DOHH2 (cell line): Measurements from ENCODE around the gene GRM5.

Experiments used
- H3F3A ChIP-seq: fragments of 200-600 bp; sonication (generic), shearing (Covaris generic); 2 replicates; pipeline ENCODE4 v1.6.0; 2016; ENCODE audit warnings: antibody characterized with exemption, mild to moderate bottlenecking; ENCODE audit not compliant: control insufficient read depth, insufficient read depth
- H3K27ac ChIP-seq: fragments of 200-600 bp; sonication (generic); 2 replicates; pipeline ENCODE4 v1.5.1; 2014; ENCODE audit warnings: low read depth, mild to moderate bottlenecking, low read length, moderate library complexity
- H3K27me3 ChIP-seq: fragments of 200-600 bp; sonication (generic); 2 replicates; pipeline ENCODE4 v1.6.1; 2014; ENCODE audit warnings: mild to moderate bottlenecking, low read length, mixed read lengths; ENCODE audit not compliant: control insufficient read depth
- H3K36me3 ChIP-seq: fragments of 200-600 bp; sonication (generic); 2 replicates; pipeline ENCODE4 v1.6.1; 2014; ENCODE audit warnings: mild to moderate bottlenecking, low read length, moderate library complexity, mixed read lengths; ENCODE audit not compliant: control insufficient read depth
- H3K4me1 ChIP-seq: fragments of 200-600 bp; sonication (generic); 2 replicates; pipeline ENCODE4 v1.6.1; 2014; ENCODE audit warnings: mild to moderate bottlenecking, low read length, mixed read lengths; ENCODE audit not compliant: control insufficient read depth
- H3K4me2 ChIP-seq: fragments of 200-600 bp; sonication (generic); 2 replicates; pipeline ENCODE4 v1.6.0; 2014; ENCODE audit warnings: mild to moderate bottlenecking, low read length, moderate library complexity
- H3K4me3 ChIP-seq: fragments of 200-600 bp; sonication (generic); 2 replicates; pipeline ENCODE4 v1.5.1; 2014; ENCODE audit warnings: mild to moderate bottlenecking, low read length, mixed read lengths
- H3K79me2 ChIP-seq: fragments of 200-600 bp; sonication (generic); 2 replicates; pipeline ENCODE4 v1.6.1; 2014; ENCODE audit warnings: mild to moderate bottlenecking, low read length, mixed read lengths; ENCODE audit not compliant: control insufficient read depth
- H3K9me2 ChIP-seq: fragments of 200-600 bp; sonication (generic); replicated peaks from 2 replicates; pipeline ENCODE4 v1.6.1; 2014; ENCODE audit warnings: mild to moderate bottlenecking, low read length, mixed read lengths; ENCODE audit not compliant: control insufficient read depth
- H3K9me3 ChIP-seq: fragments of 200-600 bp; sonication (generic); 2 replicates; pipeline ENCODE4 v1.6.1; 2014; ENCODE audit warnings: antibody characterized with exemption, low read length, mixed read lengths; ENCODE audit not compliant: control insufficient read depth, insufficient read depth
- H4K20me1 ChIP-seq: fragments of 200-600 bp; sonication (generic); 2 replicates; pipeline ENCODE4 v1.6.0; 2014; ENCODE audit warnings: low read depth, mild to moderate bottlenecking, antibody characterized with exemption, low read length, moderate library complexity; ENCODE audit not compliant: control insufficient read depth, insufficient read depth
- EZH2phosphoT487 ChIP-seq: fragments of 200-600 bp; sonication (generic); IDR thresholded peaks from 2 replicates; pipeline ENCODE4 v1.6.1; 2017; ENCODE audit warnings: borderline replicate concordance, mild to moderate bottlenecking, antibody characterized with exemption, low read length, moderate library complexity, mixed read lengths
- TF ChIP-seq, protein P1 (sequence below): fragments of 200-600 bp; sonication (generic); IDR thresholded peaks from one replicate; pipeline ENCODE4 v1.5.1; 2014; ENCODE audit warnings: antibody characterized with exemption, mild to moderate bottlenecking, low read depth, low read length; ENCODE audit not compliant: poor library complexity, severe bottlenecking

GRM5 gene

DNA sequence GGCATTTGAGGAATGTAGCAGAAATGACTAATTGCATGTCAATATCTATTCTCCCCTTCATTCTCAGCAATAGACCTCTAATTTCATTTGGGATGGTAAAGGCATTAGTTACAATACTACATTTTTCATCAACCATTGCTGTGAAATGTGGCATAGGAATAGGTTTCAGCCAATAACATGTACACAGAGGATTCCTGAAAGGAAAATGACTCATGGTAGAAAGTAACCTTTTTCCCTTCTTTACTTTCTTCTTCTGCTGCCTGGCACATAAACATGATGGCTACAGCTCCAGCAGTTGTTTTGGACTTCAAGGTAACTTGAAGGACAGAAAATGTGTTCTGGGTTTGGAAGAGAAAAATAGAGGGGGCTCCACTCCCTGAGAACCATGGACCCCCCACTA lies 496.4 kb downstream of the GRM5 start:
- H3K4me2 ChIP-seq, result no peak overlapping the region
- no peaks in the 10 kb centered on the region for H3K4me1 ChIP-seq
- no peaks in the 10 kb centered on the region for H4K20me1 ChIP-seq
- H3K79me2 ChIP-seq, result no peaks in the 10 kb centered on the region
- no peaks in the 10 kb centered on the region for H3K27me3 ChIP-seq
- TF ChIP-seq, protein P1, sequence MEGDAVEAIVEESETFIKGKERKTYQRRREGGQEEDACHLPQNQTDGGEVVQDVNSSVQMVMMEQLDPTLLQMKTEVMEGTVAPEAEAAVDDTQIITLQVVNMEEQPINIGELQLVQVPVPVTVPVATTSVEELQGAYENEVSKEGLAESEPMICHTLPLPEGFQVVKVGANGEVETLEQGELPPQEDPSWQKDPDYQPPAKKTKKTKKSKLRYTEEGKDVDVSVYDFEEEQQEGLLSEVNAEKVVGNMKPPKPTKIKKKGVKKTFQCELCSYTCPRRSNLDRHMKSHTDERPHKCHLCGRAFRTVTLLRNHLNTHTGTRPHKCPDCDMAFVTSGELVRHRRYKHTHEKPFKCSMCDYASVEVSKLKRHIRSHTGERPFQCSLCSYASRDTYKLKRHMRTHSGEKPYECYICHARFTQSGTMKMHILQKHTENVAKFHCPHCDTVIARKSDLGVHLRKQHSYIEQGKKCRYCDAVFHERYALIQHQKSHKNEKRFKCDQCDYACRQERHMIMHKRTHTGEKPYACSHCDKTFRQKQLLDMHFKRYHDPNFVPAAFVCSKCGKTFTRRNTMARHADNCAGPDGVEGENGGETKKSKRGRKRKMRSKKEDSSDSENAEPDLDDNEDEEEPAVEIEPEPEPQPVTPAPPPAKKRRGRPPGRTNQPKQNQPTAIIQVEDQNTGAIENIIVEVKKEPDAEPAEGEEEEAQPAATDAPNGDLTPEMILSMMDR, result no peak
- TF ChIP-seq EZH2phosphoT487, result no peak
- H3K36me3 ChIP-seq, result no peaks in the 10 kb centered on the region
- no peak overlapping the region for H3K27ac ChIP-seq
- no peaks in the 10 kb centered on the region for H3F3A ChIP-seq
- H3K4me3 ChIP-seq, result no peak overlapping the region
- no peaks in the 10 kb centered on the region for H3K9me3 ChIP-seq
- no peaks in the 10 kb centered on the region for H3K9me2 ChIP-seq

DNA sequence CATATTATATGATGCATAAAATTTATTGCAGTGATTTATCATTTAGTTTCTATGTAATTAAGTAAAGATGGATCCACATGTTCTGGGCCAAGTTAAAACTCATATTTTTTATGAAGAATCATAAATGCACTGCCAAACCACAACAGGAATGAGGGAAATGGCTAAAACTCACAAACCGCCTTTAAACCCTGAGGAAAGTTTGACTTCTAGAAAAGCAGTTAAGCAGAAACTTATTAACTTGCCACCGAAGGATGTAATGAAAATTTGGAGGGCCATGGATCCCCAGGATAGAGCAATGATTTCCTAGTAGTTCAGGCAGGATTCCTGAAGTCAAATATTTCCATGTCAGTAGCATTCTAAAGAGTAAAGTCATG lies 510.0 kb downstream of the GRM5 start:
- Histone ChIP-seq H3K27me3 (no peaks in the 10 kb centered on the region), H3K4me2 (no peak overlapping the region), H3K4me3 (no peak overlapping the region), H3K36me3 (no peaks in the 10 kb centered on the region), H3K4me1 (no peaks in the 10 kb centered on the region), H4K20me1 (no peaks in the 10 kb centered on the region), H3K27ac (no peak overlapping the region), H3F3A (no peaks in the 10 kb centered on the region), H3K79me2 (no peaks in the 10 kb centered on the region), H3K9me2 (no peaks in the 10 kb centered on the region), H3K9me3 (no peaks in the 10 kb centered on the region)
- no peak for TF ChIP-seq EZH2phosphoT487
- TF ChIP-seq, protein P1, result no peak

DNA sequence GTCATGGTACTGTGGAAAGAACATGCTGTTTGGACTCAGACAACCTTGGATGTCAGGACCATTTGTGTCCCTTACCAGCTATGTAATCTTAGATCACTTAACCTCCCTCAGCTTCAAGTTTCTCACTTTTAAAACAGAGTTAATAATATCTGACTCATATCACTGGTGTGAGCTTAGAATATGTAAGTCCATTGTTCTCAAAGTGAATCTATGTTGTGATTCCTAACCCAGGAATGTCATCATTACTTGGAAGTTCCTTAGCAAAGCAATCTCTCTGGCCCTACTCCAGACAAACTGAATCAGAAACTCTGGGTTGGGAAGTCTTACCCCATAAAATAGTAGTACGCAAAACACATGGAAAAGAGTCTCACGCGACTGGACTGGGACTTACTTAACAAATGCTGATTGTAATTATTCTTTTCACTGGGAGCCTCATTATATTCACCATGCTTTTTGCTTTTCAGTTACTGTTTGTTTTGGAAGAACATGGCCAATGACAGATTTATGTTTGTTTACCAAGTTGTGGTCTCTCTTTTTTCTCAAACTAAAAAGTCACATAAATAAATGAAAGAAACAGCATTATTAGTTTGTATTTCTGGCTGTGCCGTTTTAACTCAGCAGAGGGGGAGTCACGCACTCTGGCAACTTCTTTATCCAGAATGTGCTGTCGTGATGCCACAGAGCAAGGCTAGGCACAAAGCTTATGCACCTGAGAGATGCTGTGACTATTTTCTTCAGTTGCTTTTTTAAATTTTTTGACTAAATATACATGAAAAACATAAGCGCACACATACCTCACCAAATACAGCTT lies 510.6 kb downstream of the GRM5 start:
- no peak overlapping the region for H3K4me2 ChIP-seq

More for the DNA sequence above, 510.6 kb downstream of the GRM5 start:
- no peak overlapping the region for H3K4me3 ChIP-seq
- no peaks in the 10 kb centered on the region for H3K9me2 ChIP-seq
- H3K9me3 ChIP-seq, result no peaks in the 10 kb centered on the region
- H3K4me1 ChIP-seq, result no peaks in the 10 kb centered on the region
- no peaks in the 10 kb centered on the region for H3K79me2 ChIP-seq
- no peak overlapping the region for H3K27ac ChIP-seq
- no peaks in the 10 kb centered on the region for H4K20me1 ChIP-seq
- H3K36me3 ChIP-seq, result no peaks in the 10 kb centered on the region
- no peaks in the 10 kb centered on the region for H3K27me3 ChIP-seq
- no peaks in the 10 kb centered on the region for H3F3A ChIP-seq
- no peak for TF ChIP-seq EZH2phosphoT487
- TF ChIP-seq, protein P1, result no peak
